HCT116 (cell line): ENCODE results near the gene EXOSC5. TPM values are rescaled to one million over a fixed set of nuclear protein-coding genes. Genes with fewer than 3 reads are reported as not detected.
"Not testable (repeated sequence)": the region's sequence is repeated elsewhere in the genome, so short reads cannot be mapped to it uniquely, and the experiment has no call there.

Source experiments
- ATAC-seq: fragments of 200-7000 bp; cut with Tn5 transposase; 2 replicates; pipeline ENCODE4 v1.9.1; 2020; ENCODE audit warnings: mild to moderate bottlenecking, moderate library complexity
- BruUV-seq: library from RNA; stranded (reverse); fragments of 400-500 nt; replicated peaks from 2 replicates; lab custom pipeline; 2021; lab: Mats Ljungman, UMichigan
- CTCF ChIA-PET: fragments of 300-600 bp; sonication (Branson Sonifier 250); formaldehyde crosslinking; loops from one replicate; lab custom pipeline; 2021; ENCODE audit warnings: antibody characterized with exemption; lab: Charles Lee
- POLR2A ChIA-PET: fragments of 300-600, 350-600 bp; sonication (Branson Sonifier 250); formaldehyde crosslinking; loops from one replicate; lab custom pipeline; 2021; ENCODE audit warnings: antibody characterized with exemption; lab: Charles Lee
- RAD21 ChIA-PET, 2 experiments: fragments of 300-600 bp; sonication (Branson Sonifier 250); formaldehyde crosslinking; loops; one replicate each; lab custom pipeline; 2023; ENCODE audit warnings: low total read pairs in 2 of 2; ENCODE audit not compliant: uncharacterized antibody in 2 of 2, unreplicated experiment in 2 of 2, low non-redundant PET in 1 of 2; lab: Charles Lee
- DNase-seq: peaks from one replicate; pipeline ENCODE4 v3.0.0-alpha.2; 2010; ENCODE audit warnings: low read depth, low spot score
- H2AFZ ChIP-seq: fragments of 200-600 bp; shearing (Covaris generic), sonication (generic); 2 replicates; pipeline ENCODE4 v1.6.1; 2017; ENCODE audit warnings: low read depth, mixed run types, mixed read lengths, antibody characterized with exemption, low read length; ENCODE audit not compliant: poor library complexity, severe bottlenecking
- H3K27ac ChIP-seq: 2 replicates; pipeline ENCODE4 v1.5.1; 2012; ENCODE audit warnings: low read depth, low read length
- H3K27me3 ChIP-seq: fragments of 200-600 bp; sonication (generic); 2 replicates; pipeline ENCODE4 v1.6.1; 2016; ENCODE audit warnings: mixed run types, low read length, mixed read lengths; ENCODE audit not compliant: insufficient read depth
- H3K36me3 ChIP-seq, 2 experiments: fragments of 200-500 bp in 1 of 2; fragments of 200-600 bp in 1 of 2; sonication (Bioruptor generic) in 1 of 2; sonication (generic) in 1 of 2; 2 replicates each; pipeline versions ENCODE4 v1.5.1 to v1.6.1; 2014 to 2016; ENCODE audit warnings: low read length in 2 of 2, inconsistent platforms in 1 of 2, mixed read lengths in 1 of 2, mixed run types in 1 of 2; ENCODE audit not compliant: insufficient read depth in 2 of 2, control insufficient read depth in 1 of 2
- H3K4me1 ChIP-seq, 2 experiments: fragments of 200-600 bp in 1 of 2; sonication (generic) in 1 of 2; 2 replicates each; pipeline versions ENCODE4 v1.5.1 to v1.6.1; 2012 to 2017; ENCODE audit warnings: low read length in 2 of 2, inconsistent platforms in 1 of 2, mild to moderate bottlenecking in 1 of 2, mixed read lengths in 1 of 2, mixed run types in 1 of 2, moderate library complexity in 1 of 2; ENCODE audit not compliant: insufficient read depth in 2 of 2, control insufficient read depth in 1 of 2
- H3K4me2 ChIP-seq: fragments of 200-600 bp; sonication (generic); 2 replicates; pipeline ENCODE4 v1.6.1; 2017; ENCODE audit warnings: mixed run types, low read length, mixed read lengths
- H3K4me3 ChIP-seq, 2 experiments: fragments of 200-600 bp in 1 of 2; sonication (generic) in 1 of 2; replicated peaks in 1 of 2; 2 replicates each; pipeline ENCODE4 v1.5.1; 2011 to 2016; ENCODE audit warnings: low read length in 2 of 2, control low read depth in 1 of 2, low read depth in 1 of 2, mild to moderate bottlenecking in 1 of 2, mixed read lengths in 1 of 2, mixed run types in 1 of 2
- H3K79me2 ChIP-seq: fragments of 200-600 bp; sonication (generic); 2 replicates; pipeline ENCODE4 v1.6.1; 2017; ENCODE audit warnings: mild to moderate bottlenecking, mixed run types, low read length, moderate library complexity, mixed read lengths; ENCODE audit not compliant: insufficient read depth
- H3K9ac ChIP-seq: fragments of 200-600 bp; sonication (generic); 2 replicates; pipeline ENCODE4 v1.6.1; 2016; ENCODE audit warnings: low read length, mixed read lengths
- H3K9me2 ChIP-seq: fragments of 200-600 bp; sonication (generic), shearing (Covaris generic); 2 replicates; pipeline ENCODE4 v1.6.1; 2017; ENCODE audit warnings: mixed run types, mild to moderate bottlenecking, moderate library complexity; ENCODE audit not compliant: insufficient read depth
- H3K9me3 ChIP-seq, 2 experiments: fragments of 200-500 bp in 1 of 2; fragments of 200-600 bp in 1 of 2; sonication (Bioruptor generic) in 1 of 2; sonication (generic) in 1 of 2; 2 replicates each; pipeline ENCODE4 v1.6.1; 2014 to 2017; ENCODE audit warnings: low read length in 2 of 2, mixed read lengths in 2 of 2, inconsistent platforms in 1 of 2, low read depth in 1 of 2, mild to moderate bottlenecking in 1 of 2, mixed run types in 1 of 2, moderate library complexity in 1 of 2; ENCODE audit not compliant: control insufficient read depth in 1 of 2, insufficient read depth in 1 of 2
- H4K20me1 ChIP-seq: fragments of 200-600 bp; sonication (generic), shearing (Covaris generic); 2 replicates; pipeline ENCODE4 v1.6.1; 2017; ENCODE audit warnings: mixed run types, mild to moderate bottlenecking, moderate library complexity; ENCODE audit not compliant: insufficient read depth
- CBX3 ChIP-seq: IDR thresholded peaks from 2 replicates; pipeline ENCODE4 v1.6.1; 2012; ENCODE audit warnings: low read depth
- ELF1 ChIP-seq: IDR thresholded peaks from 2 replicates; pipeline ENCODE4 v1.6.1; 2012; ENCODE audit warnings: low read depth, borderline replicate concordance
- MAX ChIP-seq: IDR thresholded peaks from 2 replicates; pipeline ENCODE4 v1.6.1; 2012
- RAD21 ChIP-seq: IDR thresholded peaks from 2 replicates; pipeline ENCODE4 v1.6.1; 2012; ENCODE audit warnings: low read depth, mild to moderate bottlenecking
- intact Hi-C: fragments of 100-400 bp; cut with micrococcal nuclease; formaldehyde crosslinking; loops from 2 replicates; pipeline ENCODE4 v1.10.0; 2022
- total RNA-seq: library from RNA; stranded (reverse); gene quantifications from one replicate; pipeline ENCODE4 v1.2.1, GENCODE V29; 2021; ENCODE audit not compliant: unreplicated experiment

EXOSC5 gene
- total RNA-seq, 1 experiment from 2014 or later: 57.5 TPM

- no peaks in the 10 kb centered on the region for H3K9me3 ChIP-seq
- peaks cover 4 to 10% of the 10 kb centered on the region in 2 experiments; a peak in 3 of 4 replicates for H3K36me3 ChIP-seq
- DNase-seq (no peak), ATAC-seq (no peak)
- no peak overlapping the region for H2AFZ ChIP-seq
- peak overlapping the region; percentile 95 for H3K4me2 ChIP-seq
- peak overlapping the region; percentile 89; the same call in 1 of the 2 replicates for H3K27ac ChIP-seq
- ChIA-PET CTCF (interaction anchor here (1.4 to 5.6 kb wide), 3 partner anchors 14 to 87 kb away, joined by 3 to 54 read pairs (median 4); partner anchors contain the start of genes B9D2 and HNRNPUL1), RAD21 (no interaction called here), POLR2A (interaction anchor here (0.9 kb wide), 1 partner anchor 15 kb away, joined by 4 read pairs; no protein-coding TSS in a partner anchor)
- BruUV-seq: no TSS peak
- H3K4me1 ChIP-seq: peaks cover 11 to 29% of the 10 kb centered on the region in 2 experiments; a peak in 3 of 4 replicates
- H4K20me1 ChIP-seq: no peaks in the 10 kb centered on the region
- intact Hi-C loops: loop anchor here (2.0 kb wide), 1 partner anchor 40 kb away; the partner anchor contains the start of gene CCDC97
- H3K9ac ChIP-seq: peak overlapping the region; percentile 83
- peaks cover 42% of the 10 kb centered on the region for H3K79me2 ChIP-seq
- TF ChIP-seq MAX (no peak), CBX3 (no peak), ELF1 (no peak), RAD21 (no peak)
- no peaks in the 10 kb centered on the region for H3K27me3 ChIP-seq
- H3K9me2 ChIP-seq: no peaks in the 10 kb centered on the region
- H3K4me3 ChIP-seq: peak overlapping the region; percentile 79 to 87
Measured at GRCh38 chr19:41350735-41351338, 46.3 kb downstream of the EXOSC5 start.

- intact Hi-C loops, H3K9me2 ChIP-seq, H3K4me2 ChIP-seq, H3K9me3 ChIP-seq, ATAC-seq, RAD21 ChIA-PET, BruUV-seq, H2AFZ ChIP-seq, H3K4me3 ChIP-seq, H4K20me1 ChIP-seq, CTCF ChIA-PET, H3K27me3 ChIP-seq, DNase-seq, H3K27ac ChIP-seq, H3K9ac ChIP-seq: not testable (repeated sequence)
- H3K4me1 ChIP-seq: peaks cover 7 to 16% of the 10 kb centered on the region in 2 experiments; a peak in 3 of 4 replicates
- peaks cover 28% of the 10 kb centered on the region for H3K79me2 ChIP-seq
- POLR2A ChIA-PET: interaction anchor here (1.1 kb wide), 1 partner anchor 17 kb away, joined by 3 read pairs; the partner anchor contains the start of gene B9D2
- H3K36me3 ChIP-seq: peaks cover 4 to 13% of the 10 kb centered on the region in 2 experiments; a peak in 3 of 4 replicates
Measured at GRCh38 chr19:41346916-41347315, 50.2 kb downstream of the EXOSC5 start.
